ENCODE results near the gene ARHGDIG.
"Not testable (repeated sequence)": the region's sequence is repeated elsewhere in the genome, so short reads cannot be mapped to it uniquely, and the experiment has no call there.

The ARHGDIG gene

DNA sequence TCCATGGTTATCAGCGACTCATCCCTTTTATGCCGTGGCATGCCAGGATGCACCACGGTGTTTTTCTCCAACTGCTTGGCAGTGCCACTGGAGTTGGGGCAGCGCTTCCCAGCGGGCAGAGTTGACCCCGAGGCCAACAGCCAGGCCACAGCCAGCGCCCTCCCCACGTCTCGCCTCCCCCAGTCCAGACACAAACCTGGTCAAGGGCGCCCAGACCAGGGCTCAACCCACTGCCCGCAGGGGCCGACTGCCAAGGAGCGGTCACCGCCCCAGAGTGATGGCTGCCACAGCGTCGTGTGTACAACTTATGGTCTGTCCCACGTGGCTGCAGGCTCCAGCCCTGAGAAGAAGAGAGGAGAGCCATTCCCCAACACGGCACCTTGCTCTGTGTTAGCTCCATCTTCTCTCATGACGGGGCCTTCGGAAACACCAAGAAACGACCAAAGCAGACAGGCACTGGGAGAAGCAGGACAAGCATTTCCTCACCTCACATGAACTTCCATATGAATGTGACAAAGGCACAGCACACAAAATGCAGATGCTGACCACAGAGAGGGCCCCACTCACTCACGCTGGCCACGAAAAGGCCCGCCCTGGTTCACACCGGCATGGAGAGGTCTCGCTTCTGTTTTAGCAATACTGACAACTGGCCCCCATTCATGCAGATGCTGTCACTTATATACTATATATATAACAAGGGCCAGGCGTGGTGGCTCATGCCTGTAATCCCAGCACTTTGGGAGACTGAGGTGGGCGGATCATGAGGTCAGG lies 45.2 kb downstream of the ARHGDIG start:
- DNase-seq (ENCODE audit: low read depth in 3 of 3): no peak

DNA sequence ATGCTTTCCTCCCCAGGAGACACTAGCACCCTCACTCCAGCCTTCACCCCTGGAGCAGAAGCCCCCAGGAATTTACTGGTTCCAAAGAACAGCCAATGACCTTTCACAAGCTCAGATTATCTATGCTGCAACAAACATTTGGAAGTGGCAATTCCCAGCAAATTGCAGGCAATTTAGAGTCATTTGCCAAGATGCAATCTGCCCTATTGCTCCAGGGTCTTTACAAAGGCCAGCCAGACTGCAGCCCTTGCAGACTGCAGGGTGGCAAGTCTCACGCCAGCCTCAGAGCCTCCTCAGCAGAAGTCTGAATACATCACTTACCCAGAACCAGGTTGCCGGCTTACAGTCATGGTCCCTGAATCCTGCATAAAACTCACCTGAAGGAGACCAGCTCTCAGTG lies 50.4 kb downstream of the ARHGDIG start:
- DNase-seq (ENCODE audit: low read depth in 3 of 3): no peak

DNA sequence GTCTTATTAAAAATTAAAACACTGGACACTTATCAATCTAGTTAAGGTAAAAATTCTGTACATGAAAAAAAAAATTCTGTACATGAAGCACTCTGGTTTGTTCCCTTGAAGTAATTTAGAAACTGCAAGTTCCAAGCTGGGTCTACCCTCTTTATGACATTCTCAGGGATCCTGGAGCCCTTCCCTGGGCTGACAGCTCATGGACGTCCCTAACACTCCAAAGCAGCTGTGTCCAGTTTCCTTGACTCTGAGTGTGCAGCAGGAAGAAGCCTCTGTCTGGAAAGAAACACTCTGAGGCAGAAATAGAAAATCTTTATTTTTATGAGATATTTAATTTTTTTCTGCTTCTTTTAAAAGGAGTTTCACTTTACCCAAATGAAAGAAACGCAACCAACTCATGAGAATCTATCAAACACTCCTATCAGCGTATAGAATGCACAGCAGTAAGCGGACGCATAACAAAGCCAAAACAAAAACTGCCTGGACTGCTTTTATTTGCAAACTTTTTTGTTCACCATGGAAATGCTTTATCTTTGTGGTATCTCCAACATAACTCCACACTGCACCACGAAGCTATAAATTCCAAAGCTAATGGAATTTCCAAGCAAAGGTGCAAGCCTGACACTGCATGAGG lies 50.9 kb downstream of the ARHGDIG start:
- DNase-seq (ENCODE audit: low read depth in 3 of 3): not testable (repeated sequence)

All from stimulated activated CD4-positive, alpha-beta T cell treated with anti-CD3 and anti-CD28 coated beads, TNF-alpha, amount 100 ng/mL, for 48 hours (primary cell).